K562 (cell line): Measurements from ENCODE around the gene THOC1. TPM values are rescaled to one million over a fixed set of nuclear protein-coding genes. Genes with fewer than 3 reads are reported as not detected.

Source experiments
- ATAC-seq: fragments of 200-7000 bp; cut with Tn5 transposase; 3 replicates; pipeline ENCODE4 v1.9.1; 2020; ENCODE audit warnings: moderate library complexity
- BruUV-seq: library from RNA; stranded (reverse); fragments of 400-500 nt; replicated peaks from 2 replicates; lab custom pipeline; 2021; lab: Mats Ljungman, UMichigan
- CTCF ChIA-PET: fragments of 300-600 bp; formaldehyde crosslinking; extraction: SDS; loops from one replicate; lab custom pipeline; 2021; ENCODE audit warnings: low intra/inter-chr PET ratio; lab: Yijun Ruan, JAX
- POLR2A ChIA-PET: fragments of 300-600, 350-650 bp; sonication (Branson Sonifier 250); formaldehyde crosslinking; extraction: SDS; loops from one replicate; lab custom pipeline; 2021; ENCODE audit warnings: antibody characterized with exemption, inconsistent platforms; lab: Yijun Ruan, JAX
- DNase-seq, 4 experiments: peaks; one replicate each; pipeline versions ENCODE4 v3.0.0 to v3.0.0-alpha.2; 2011 to 2018; ENCODE audit warnings: low spot score in 3 of 4, mixed read lengths in 3 of 4; ENCODE audit errors: extremely low read depth in 1 of 4
- FAIRE-seq: peaks from 2 replicates; lab custom pipeline; 2011; peaks lifted over from hg19 to GRCh38; lab: Jason Lieb, UNC
- H2AFZ ChIP-seq: 2 replicates; pipeline ENCODE4 v1.6.0; 2011; ENCODE audit warnings: low read depth, low read length, control low read depth, inconsistent platforms
- H3K27ac ChIP-seq: fragments of 200-600 bp; 3 replicates; pipeline ENCODE4 v1.8.0; 2011; ENCODE audit warnings: low read depth, mild to moderate bottlenecking, control low read depth, inconsistent platforms, low read length, moderate library complexity, mixed read lengths; ENCODE audit errors: extremely low read depth
- H3K27me3 ChIP-seq, 2 experiments: fragments of 300-600 bp in 1 of 2; 2 replicates in 1 of 2; 3 replicates in 1 of 2; pipeline versions ENCODE4 v1.6.0 to v1.8.0; 2011; ENCODE audit warnings: inconsistent platforms in 2 of 2, low read length in 2 of 2, mild to moderate bottlenecking in 1 of 2, mixed read lengths in 1 of 2, moderate library complexity in 1 of 2; ENCODE audit not compliant: control insufficient read depth in 2 of 2, insufficient read depth in 2 of 2
- H3K36me3 ChIP-seq: fragments of 300-600 bp; 3 replicates; pipeline ENCODE4 v1.8.0; 2011; ENCODE audit warnings: mild to moderate bottlenecking, low read length, inconsistent platforms; ENCODE audit not compliant: control insufficient read depth, insufficient read depth
- H3K4me1 ChIP-seq, 2 experiments: fragments of 200-600 bp in 1 of 2; replicated peaks in 1 of 2; 2 replicates in 1 of 2; 3 replicates in 1 of 2; pipeline versions ENCODE4 v1.5.1 to v1.8.0; 2011; ENCODE audit warnings: inconsistent platforms in 2 of 2, low read length in 2 of 2, mild to moderate bottlenecking in 1 of 2, mixed read lengths in 1 of 2, moderate library complexity in 1 of 2; ENCODE audit not compliant: control insufficient read depth in 2 of 2, insufficient read depth in 2 of 2
- H3K4me2 ChIP-seq: 2 replicates; pipeline ENCODE4 v1.6.1; 2011; ENCODE audit warnings: low read length, control low read depth, inconsistent platforms, mixed read lengths; ENCODE audit not compliant: insufficient read depth
- H3K4me3 ChIP-seq: fragments of 200-600 bp; sonication (generic), shearing (Covaris generic); 2 replicates; pipeline ENCODE4 v1.5.1; 2016; ENCODE audit warnings: control low read depth, inconsistent platforms
- H3K79me2 ChIP-seq: fragments of 200-600 bp; 3 replicates; pipeline ENCODE4 v1.8.0; 2011; ENCODE audit warnings: low read length, inconsistent platforms; ENCODE audit not compliant: control insufficient read depth, insufficient read depth
- H3K9ac ChIP-seq, 2 experiments: 2 replicates each; pipeline versions ENCODE4 v1.6.0 to v1.6.1; 2011; ENCODE audit warnings: low read depth in 2 of 2, low read length in 2 of 2, control low read depth in 1 of 2, inconsistent platforms in 1 of 2, mild to moderate bottlenecking in 1 of 2, mixed read lengths in 1 of 2; ENCODE audit not compliant: insufficient read depth in 1 of 2
- H3K9me1 ChIP-seq: one replicate; pipeline ENCODE4 v1.6.0; 2011; ENCODE audit warnings: inconsistent platforms, mild to moderate bottlenecking, low read length, moderate library complexity; ENCODE audit not compliant: control insufficient read depth, insufficient read depth
- H3K9me3 ChIP-seq: replicated peaks from 2 replicates; pipeline ENCODE4 v1.5.1; 2011; ENCODE audit warnings: low read depth, low read length, inconsistent platforms; ENCODE audit not compliant: control insufficient read depth, insufficient read depth
- H4K20me1 ChIP-seq: replicated peaks from 2 replicates; pipeline ENCODE4 v1.6.1; 2011; ENCODE audit warnings: low read length, inconsistent platforms, mixed read lengths; ENCODE audit not compliant: control insufficient read depth, insufficient read depth
- ARHGAP35 ChIP-seq: fragments of 450-650 bp; IDR thresholded peaks from 2 replicates; pipeline ENCODE4 v1.6.1; 2018; ENCODE audit not compliant: partially characterized antibody
- ARID1B ChIP-seq: fragments of 450-650 bp; IDR thresholded peaks from 2 replicates; pipeline ENCODE4 v1.6.1; 2016; ENCODE audit warnings: antibody characterized with exemption, mild to moderate bottlenecking, inconsistent platforms
- C11orf30 ChIP-seq: fragments of 450-650 bp; IDR thresholded peaks from 2 replicates; pipeline ENCODE4 v1.6.1; 2016; ENCODE audit warnings: low read depth, mild to moderate bottlenecking
- CCAR2 ChIP-seq: fragments of 200-400 bp; formaldehyde crosslinking; IDR thresholded peaks from 2 replicates; pipeline ENCODE4 v1.6.1; 2017; ENCODE audit warnings: mild to moderate bottlenecking, low read depth, low read length
- CSDE1 ChIP-seq, 2 experiments: fragments of 450-650 bp; IDR thresholded peaks; 2 replicates each; pipeline ENCODE4 v1.6.1; 2016; ENCODE audit warnings: mild to moderate bottlenecking in 1 of 2
- MEF2D ChIP-seq: conservative IDR thresholded peaks from 2 replicates; pipeline ENCODE4 v1.6.1; 2016; ENCODE audit warnings: low read depth, missing genetic modification characterization, missing compliant biosample characterization
- NFE2 ChIP-seq: IDR thresholded peaks from 2 replicates; pipeline ENCODE4 v1.6.1; 2014; ENCODE audit warnings: antibody characterized with exemption, low read depth
- PATZ1 ChIP-seq: fragments of 250-450 bp; sonication (Bioruptor Pico); IDR thresholded peaks from 2 replicates; pipeline ENCODE4 v1.5.0; 2020; ENCODE audit warnings: mild to moderate bottlenecking, borderline replicate concordance
- RBFOX2 ChIP-seq: fragments of 200-400 bp; formaldehyde crosslinking; IDR thresholded peaks from 2 replicates; pipeline ENCODE4 v1.6.1; 2017; ENCODE audit warnings: low read depth, mild to moderate bottlenecking, low read length, moderate library complexity
- SNIP1 ChIP-seq: fragments of 450-650 bp; IDR thresholded peaks from 2 replicates; pipeline ENCODE4 v1.7.1; 2017; ENCODE audit warnings: low read depth, mild to moderate bottlenecking
- ZNF239 ChIP-seq: fragments of 250-450 bp; sonication (Bioruptor Pico); IDR thresholded peaks from 2 replicates; pipeline ENCODE4 v1.4.0; 2020; ENCODE audit warnings: mild to moderate bottlenecking
- ZNF830 ChIP-seq: fragments of 250-450 bp; sonication (Bioruptor Pico); IDR thresholded peaks from 2 replicates; pipeline ENCODE4 v1.5.0; 2021; ENCODE audit warnings: mild to moderate bottlenecking
- WGBS: fragments of 100-300 bp; shearing (Covaris generic); methylation state at CpG from one replicate; pipeline ENCODE4 v1.1.6; 2016; ENCODE audit warnings: low coverage, mixed read lengths; ENCODE audit not compliant: insufficient coverage; ENCODE audit errors: missing lambda C conversion rate; 5-methylcytosine and 5-hydroxymethylcytosine counted together
- in situ Hi-C: fragments of 300-500 bp; cut with MboI; formaldehyde crosslinking; loops from 4 replicates; pipeline ENCODE4 v1.15.0; 2018; ENCODE audit warnings: inconsistent platforms, mixed read lengths
- intact Hi-C: fragments of 100-400 bp; cut with micrococcal nuclease; formaldehyde crosslinking; loops from 2 replicates; pipeline ENCODE4 v1.14.2; 2022
- polyA plus RNA-seq, 8 experiments: library from polyadenylated mRNA; depleted of rRNA in 4 of 8; stranded (reverse) in 5 of 8; unstranded in 3 of 8; fragments of >200 nt; fragmentation: Nextera tagmentation in 2 of 8; fragmentation: Illumina TruSeq in 1 of 8; extraction: Ambion mirVana in 2 of 8; extraction: Trizol in 1 of 8; gene quantifications; 2 replicates each; pipeline versions ENCODE4 v1.2.1 to v1.2.3, GENCODE V29; 2011 to 2014; ENCODE audit warnings: inconsistent platforms in 1 of 8, missing spikeins in 1 of 8
- total RNA-seq, 7 experiments: library from RNA; depleted of rRNA in 6 of 7; stranded (reverse); fragments of >200 nt in 6 of 7; fragmentation: Illumina TruSeq in 2 of 7; extraction: Trizol in 2 of 7; gene quantifications; 2 replicates each; pipeline versions ENCODE4 v1.2.1 to v1.2.3, GENCODE V29; 2011 to 2021; ENCODE audit warnings: low replicate concordance in 1 of 7
- TF ChIP-seq, protein P1 (sequence below), 2 experiments: IDR thresholded peaks; 2 replicates each; pipeline ENCODE4 v1.6.1; 2011; ENCODE audit warnings: borderline replicate concordance in 1 of 2, control low read depth in 1 of 2, low read depth in 1 of 2, low read length in 1 of 2, mild to moderate bottlenecking in 1 of 2, mixed read lengths in 1 of 2, moderate library complexity in 1 of 2; ENCODE audit not compliant: insufficient read depth in 1 of 2, insufficient read length in 1 of 2, poor library complexity in 1 of 2, severe bottlenecking in 1 of 2; ENCODE audit errors: extremely low read depth in 1 of 2
- TF ChIP-seq, protein P2 (sequence below): fragments of 250-450 bp; sonication (Bioruptor Pico); IDR thresholded peaks from 2 replicates; pipeline ENCODE4 v1.4.0; 2020; ENCODE audit warnings: mild to moderate bottlenecking

THOC1 gene
- total and polyA plus RNA-seq, 9 of the 15 experiments (the other 6 are each of a cell fraction or from before 2014, with no cell fraction given), result 71.1 to 143 (median 107) TPM

DNA sequence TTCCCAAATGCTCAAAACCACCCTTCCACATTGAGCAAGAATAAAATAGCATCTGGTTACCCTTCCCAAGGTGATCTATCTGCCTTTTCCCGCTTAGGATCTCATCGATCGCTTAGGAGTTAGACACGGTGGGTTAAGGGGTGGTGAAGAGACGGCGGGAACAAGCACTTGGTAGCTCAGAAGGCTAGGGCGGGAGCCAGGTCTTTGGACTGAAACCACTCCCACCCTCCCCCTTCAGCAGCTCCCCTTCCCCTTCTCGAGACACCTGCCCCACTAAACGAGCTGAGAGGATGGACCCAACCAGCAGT, 513 bp downstream of the THOC1 start (continued):
- TF ChIP-seq PATZ1 (CRISPR knock-in tag) (no peak), ARHGAP35 (no peak), SNIP1 (no peak), CSDE1 (IDR thresholded peaks at IDR 0.05) (no peak), ARID1B (no peak)
- TF ChIP-seq, protein P1, sequence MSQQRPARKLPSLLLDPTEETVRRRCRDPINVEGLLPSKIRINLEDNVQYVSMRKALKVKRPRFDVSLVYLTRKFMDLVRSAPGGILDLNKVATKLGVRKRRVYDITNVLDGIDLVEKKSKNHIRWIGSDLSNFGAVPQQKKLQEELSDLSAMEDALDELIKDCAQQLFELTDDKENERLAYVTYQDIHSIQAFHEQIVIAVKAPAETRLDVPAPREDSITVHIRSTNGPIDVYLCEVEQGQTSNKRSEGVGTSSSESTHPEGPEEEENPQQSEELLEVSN (IDR thresholded peaks at IDR 0.05; ENCODE audit: borderline replicate concordance in 1 of 2, extremely low read depth in 1 of 2, insufficient read depth in 1 of 2, insufficient read length in 1 of 2, low read depth in 1 of 2, low read length in 1 of 2, poor library complexity in 1 of 2, severe bottlenecking in 1 of 2), result peak in 1 of 2 experiments; percentile 38

GRCh38 chr18:261398-262073, 6.3 kb downstream of the THOC1 start:
- DNase-seq (peak in 1 of 4 experiments; percentile 21), ATAC-seq (peak; percentile 77), FAIRE-seq (no peak)
- no peaks in the 10 kb centered on the region for H3K9me3 ChIP-seq
- no peak overlapping the region for H3K27ac ChIP-seq
- BruUV-seq, result no TSS peak
- H3K36me3 ChIP-seq, result peaks cover 96% of the 10 kb centered on the region
- TF ChIP-seq RBFOX2, result peak; percentile 38; the same call in 1 of the 2 replicates
- no peak for TF ChIP-seq MEF2D (tag)
- TF ChIP-seq C11orf30, result peak; percentile 25; the same call in 1 of the 2 replicates
- TF ChIP-seq NFE2, result peak; percentile 53; the same call in 1 of the 2 replicates
- TF ChIP-seq CCAR2, result no peak
- TF ChIP-seq, protein P2, sequence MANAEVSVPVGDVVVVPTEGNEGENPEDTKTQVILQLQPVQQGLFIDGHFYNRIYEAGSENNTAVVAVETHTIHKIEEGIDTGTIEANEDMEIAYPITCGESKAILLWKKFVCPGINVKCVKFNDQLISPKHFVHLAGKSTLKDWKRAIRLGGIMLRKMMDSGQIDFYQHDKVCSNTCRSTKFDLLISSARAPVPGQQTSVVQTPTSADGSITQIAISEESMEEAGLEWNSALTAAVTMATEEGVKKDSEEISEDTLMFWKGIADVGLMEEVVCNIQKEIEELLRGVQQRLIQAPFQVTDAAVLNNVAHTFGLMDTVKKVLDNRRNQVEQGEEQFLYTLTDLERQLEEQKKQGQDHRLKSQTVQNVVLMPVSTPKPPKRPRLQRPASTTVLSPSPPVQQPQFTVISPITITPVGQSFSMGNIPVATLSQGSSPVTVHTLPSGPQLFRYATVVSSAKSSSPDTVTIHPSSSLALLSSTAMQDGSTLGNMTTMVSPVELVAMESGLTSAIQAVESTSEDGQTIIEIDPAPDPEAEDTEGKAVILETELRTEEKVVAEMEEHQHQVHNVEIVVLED (CRISPR knock-in tag), result no peak
- TF ChIP-seq ZNF830 (CRISPR knock-in tag), result no peak
- no peak for TF ChIP-seq ZNF239
- H3K4me3 ChIP-seq, result no peak overlapping the region
- in situ Hi-C loops (no loop called here), intact Hi-C loops (no loop called here)
- WGBS, result 92% methylated on average over 2 of the region's 2 CpGs
- ChIA-PET CTCF (no interaction called here), POLR2A (interaction anchor here (0.9 to 1.9 kb wide), 5 partner anchors 10 to 432 kb away, joined by 3 to 5 read pairs (median 3); no protein-coding TSS in a partner anchor)
- peaks cover 19% of the 10 kb centered on the region for H3K79me2 ChIP-seq
- no peaks in the 10 kb centered on the region for H3K9me1 ChIP-seq
- H3K9ac ChIP-seq, result no peak overlapping the region
- H3K4me1 ChIP-seq, result peaks cover 0 to 2% of the 10 kb centered on the region in 2 experiments; a peak in 3 of 5 replicates
- no peak overlapping the region for H2AFZ ChIP-seq
- H3K27me3 ChIP-seq, result no peaks in the 10 kb centered on the region
- H4K20me1 ChIP-seq, result no peaks in the 10 kb centered on the region
- no peak overlapping the region for H3K4me2 ChIP-seq
